H9 (cell line): ENCODE measurements around the gene MEIS2. TPM values are rescaled to one million over a fixed set of nuclear protein-coding genes. Genes with fewer than 3 reads are reported as not detected.

Experiments used
- DNase-seq: peaks from one replicate; pipeline ENCODE4 v3.0.0-alpha.2; 2017
- H2AFZ ChIP-seq: one replicate; pipeline ENCODE4 v1.6.1; 2013; ENCODE audit warnings: mild to moderate bottlenecking, low read length, control low read depth, moderate library complexity
- H2AK5ac ChIP-seq: 2 replicates; pipeline ENCODE4 v1.6.1; 2013; ENCODE audit warnings: low read length, control low read depth, mixed read lengths; ENCODE audit not compliant: insufficient read length
- H2BK120ac ChIP-seq: one replicate; pipeline ENCODE4 v1.6.1; 2013; ENCODE audit warnings: low read depth, mild to moderate bottlenecking, low read length, control low read depth, inconsistent platforms; ENCODE audit not compliant: poor library complexity, severe bottlenecking
- H2BK12ac ChIP-seq: 2 replicates; pipeline ENCODE4 v1.6.1; 2013; ENCODE audit warnings: low read length, control low read depth, mixed read lengths, low read depth; ENCODE audit not compliant: insufficient read length
- H2BK15ac ChIP-seq: 2 replicates; pipeline ENCODE4 v1.6.1; 2013; ENCODE audit warnings: low read depth, low read length, control low read depth
- H2BK20ac ChIP-seq: one replicate; pipeline ENCODE4 v1.6.1; 2013; ENCODE audit warnings: low read depth, mild to moderate bottlenecking, low read length, control low read depth, inconsistent platforms; ENCODE audit not compliant: poor library complexity, severe bottlenecking
- H2BK5ac ChIP-seq: 2 replicates; pipeline ENCODE4 v1.6.1; 2013; ENCODE audit warnings: low read length, control low read depth, mixed read lengths; ENCODE audit not compliant: insufficient read length
- H3K14ac ChIP-seq: 2 replicates; pipeline ENCODE4 v1.6.1; 2013; ENCODE audit warnings: low read length, control low read depth; ENCODE audit not compliant: insufficient read depth
- H3K18ac ChIP-seq: 2 replicates; pipeline ENCODE4 v1.6.1; 2013; ENCODE audit warnings: low read depth, mild to moderate bottlenecking, mixed read lengths, low read length, control low read depth; ENCODE audit not compliant: insufficient read length
- H3K23ac ChIP-seq: 2 replicates; pipeline ENCODE4 v1.6.1; 2013; ENCODE audit warnings: low read length, control low read depth, mixed read lengths, low read depth; ENCODE audit not compliant: insufficient read length
- H3K23me2 ChIP-seq: 2 replicates; pipeline ENCODE4 v1.6.1; 2013; ENCODE audit warnings: low read depth, mild to moderate bottlenecking, mixed read lengths, low read length, control low read depth; ENCODE audit not compliant: insufficient read length, poor library complexity, severe bottlenecking
- H3K27ac ChIP-seq: 2 replicates; pipeline ENCODE4 v1.5.1; 2013; ENCODE audit warnings: low read length, control low read depth, mixed read lengths, low read depth; ENCODE audit not compliant: insufficient read length
- H3K27me3 ChIP-seq: 2 replicates; pipeline ENCODE4 v1.6.1; 2013; ENCODE audit warnings: low read length, control low read depth, inconsistent platforms; ENCODE audit not compliant: insufficient read depth
- H3K4ac ChIP-seq: 2 replicates; pipeline ENCODE4 v1.6.1; 2013; ENCODE audit warnings: low read depth, mild to moderate bottlenecking, control low read depth, inconsistent platforms, low read length, moderate library complexity
- H3K4me1 ChIP-seq: 2 replicates; pipeline ENCODE4 v1.6.1; 2013; ENCODE audit warnings: low read length, control low read depth, inconsistent platforms; ENCODE audit not compliant: insufficient read depth
- H3K4me2 ChIP-seq: 2 replicates; pipeline ENCODE4 v1.6.1; 2013; ENCODE audit warnings: low read length, control low read depth, mixed read lengths; ENCODE audit not compliant: insufficient read length, insufficient read depth
- H3K56ac ChIP-seq: 2 replicates; pipeline ENCODE4 v1.6.1; 2013; ENCODE audit warnings: low read depth, mild to moderate bottlenecking, mixed read lengths, low read length, control low read depth; ENCODE audit not compliant: insufficient read length
- H3K79me1 ChIP-seq: 2 replicates; pipeline ENCODE4 v1.6.1; 2013; ENCODE audit warnings: low read depth, mild to moderate bottlenecking, moderate library complexity, low read length, control low read depth, inconsistent platforms; ENCODE audit not compliant: insufficient read depth, poor library complexity, severe bottlenecking
- H3K79me2 ChIP-seq: 2 replicates; pipeline ENCODE4 v1.6.1; 2013; ENCODE audit warnings: low read length, control low read depth, inconsistent platforms; ENCODE audit not compliant: insufficient read depth
- H3K9ac ChIP-seq: 2 replicates; pipeline ENCODE4 v1.6.1; 2013; ENCODE audit warnings: low read length, control low read depth, mixed read lengths; ENCODE audit not compliant: insufficient read length; ENCODE audit errors: extremely low read depth
- H3K9me3 ChIP-seq: one replicate; pipeline ENCODE4 v1.6.1; 2013; ENCODE audit warnings: low read depth, low read length, inconsistent platforms; ENCODE audit not compliant: control insufficient read depth
- H3T11ph ChIP-seq: one replicate; pipeline ENCODE4 v1.6.1; 2013; ENCODE audit warnings: mild to moderate bottlenecking, low read length, control low read depth, inconsistent platforms
- H4K20me1 ChIP-seq: one replicate; pipeline ENCODE4 v1.6.1; 2013; ENCODE audit not compliant: control insufficient read depth, insufficient read length, insufficient read depth
- H4K5ac ChIP-seq: 2 replicates; pipeline ENCODE4 v1.6.1; 2013; ENCODE audit warnings: low read depth, mild to moderate bottlenecking, mixed read lengths, low read length, control low read depth; ENCODE audit not compliant: insufficient read length
- H4K8ac ChIP-seq: replicated peaks from 2 replicates; pipeline ENCODE4 v1.6.1; 2013; ENCODE audit warnings: low read length, control low read depth, mixed read lengths, low read depth; ENCODE audit not compliant: insufficient read length
- H4K91ac ChIP-seq: 2 replicates; pipeline ENCODE4 v1.6.1; 2013; ENCODE audit warnings: low read depth, mild to moderate bottlenecking, moderate library complexity, mixed read lengths, low read length, control low read depth; ENCODE audit not compliant: insufficient read length
- H3K27ac Mint-ChIP-seq, 3 experiments: 2 replicates in 2 of 3; 3 replicates in 1 of 3; pipeline ENCODE4 v1.8.0; 2020 to 2021; ENCODE audit warnings: mixed read lengths in 3 of 3, mild to moderate bottlenecking in 1 of 3, moderate library complexity in 1 of 3
- H3K27me3 Mint-ChIP-seq: 2 replicates; pipeline ENCODE4 v1.8.0; 2021; ENCODE audit warnings: low read depth, mild to moderate bottlenecking, moderate library complexity, mixed read lengths
- H3K36me3 Mint-ChIP-seq, 3 experiments: 2 replicates in 2 of 3; 3 replicates in 1 of 3; pipeline ENCODE4 v1.8.0; 2020 to 2021; ENCODE audit warnings: low read depth in 3 of 3, mixed read lengths in 3 of 3; ENCODE audit not compliant: insufficient read depth in 1 of 3
- H3K4me1 Mint-ChIP-seq, 2 experiments: 2 replicates each; pipeline ENCODE4 v1.8.0; 2020; ENCODE audit warnings: mixed read lengths in 2 of 2
- H3K4me3 Mint-ChIP-seq, 2 experiments: 2 replicates in 1 of 2; 3 replicates in 1 of 2; pipeline ENCODE4 v1.8.0; 2020 to 2021; ENCODE audit warnings: mild to moderate bottlenecking in 2 of 2, mixed read lengths in 2 of 2, moderate library complexity in 1 of 2
- H3K9me3 Mint-ChIP-seq, 2 experiments: 2 replicates in 1 of 2; 3 replicates in 1 of 2; pipeline ENCODE4 v1.8.0; 2020; ENCODE audit warnings: mild to moderate bottlenecking in 2 of 2, mixed read lengths in 2 of 2, moderate library complexity in 1 of 2
- CTCF ChIP-seq: fragments of 200-600 bp; sonication (generic); conservative IDR thresholded peaks from 3 replicates; pipeline ENCODE4 v1.8.0; 2021; ENCODE audit warnings: antibody characterized with exemption, mild to moderate bottlenecking
- WGBS: extraction: QIAGEN DNeasy Blood & Tissue Kit; methylation state at CpG from one replicate; pipeline ENCODE4 v1.1.7; 2013; ENCODE audit warnings: missing lambda C conversion rate, low lambda C conversion rate, mixed read lengths; ENCODE audit not compliant: insufficient read length; ENCODE audit errors: extremely low coverage; 5-methylcytosine and 5-hydroxymethylcytosine counted together
- total RNA-seq: library from RNA; stranded (reverse); gene quantifications from 2 replicates; pipeline ENCODE4 v1.2.1, GENCODE V29; 2021

Gene MEIS2
- total RNA-seq, 1 experiment from 2014 or later = 0.35 TPM

- H2BK12ac ChIP-seq = no peak overlapping the region
- H3K27ac Mint-ChIP-seq = no peak overlapping the region
- H3K79me1 ChIP-seq = no peaks in the 10 kb centered on the region
- no peaks in the 10 kb centered on the region for H4K20me1 ChIP-seq
- no peak overlapping the region for H3K23ac ChIP-seq
- no peaks in the 10 kb centered on the region for H3K27me3 ChIP-seq
- H3K56ac ChIP-seq = no peak overlapping the region
- H3T11ph ChIP-seq = no peak overlapping the region
- H4K91ac ChIP-seq = no peak overlapping the region
- H3K9me3 ChIP-seq = no peaks in the 10 kb centered on the region
- no peak for TF ChIP-seq CTCF
- H3K27me3 Mint-ChIP-seq = no peaks in the 10 kb centered on the region
- no peak overlapping the region for H3K9ac ChIP-seq
- no peaks in the 10 kb centered on the region for H3K23me2 ChIP-seq
- H3K4me2 ChIP-seq = no peak overlapping the region
- H2AFZ ChIP-seq = no peak overlapping the region
- no peaks in the 10 kb centered on the region for H3K79me2 ChIP-seq
- no peaks in the 10 kb centered on the region for H3K9me3 Mint-ChIP-seq
- no peaks in the 10 kb centered on the region for H3K4me1 Mint-ChIP-seq
- no peak overlapping the region for H4K5ac ChIP-seq
- no peak overlapping the region for H2AK5ac ChIP-seq
- H3K27ac ChIP-seq = no peak overlapping the region
- H2BK20ac ChIP-seq = no peak overlapping the region
- H2BK15ac ChIP-seq = no peak overlapping the region
- WGBS = no CpG with 5 or more reads among the region's 1 CpG
- no peaks in the 10 kb centered on the region for H3K4me1 ChIP-seq
- no peak overlapping the region for H2BK5ac ChIP-seq
- no peak overlapping the region for H4K8ac ChIP-seq
- no peak overlapping the region for H3K4ac ChIP-seq
- no peak overlapping the region for H3K18ac ChIP-seq
- no peak overlapping the region for H3K14ac ChIP-seq
- no peaks in the 10 kb centered on the region for H3K36me3 Mint-ChIP-seq
- no peak overlapping the region for H3K4me3 Mint-ChIP-seq
- no peak overlapping the region for H2BK120ac ChIP-seq
- DNase-seq = no peak
Observed at GRCh38 chr15:36960947-36961227, 139.5 kb downstream of the MEIS2 start.
